Lung (tissue), 12 donors: ENCODE results near the gene CAMK2B. TPM values are rescaled to one million over a fixed set of nuclear protein-coding genes. Genes with fewer than 3 reads are reported as not detected.

Experiments
- ATAC-seq: fragments of 200-7000 bp; cut with Tn5 transposase; one replicate; pipeline ENCODE4 v1.9.1; 2020; ENCODE audit warnings: moderate number of reproducible peaks; ENCODE audit not compliant: insufficient read depth, low FRiP score
- DNase-seq, 3 donors: peaks; one replicate each; pipeline ENCODE4 v3.0.0-alpha.2; 2013 to 2017
- H3K27ac ChIP-seq, 2 donors: one replicate each; pipeline ENCODE4 v1.5.1; 2013; ENCODE audit warnings: mild to moderate bottlenecking in 2 of 2, moderate library complexity in 2 of 2, control low read depth in 1 of 2, inconsistent platforms in 1 of 2, low read depth in 1 of 2, low read length in 1 of 2
- H3K27me3 ChIP-seq, 3 donors: one replicate each; pipeline ENCODE4 v1.5.1; 2013; ENCODE audit warnings: low read length in 2 of 3; ENCODE audit not compliant: control insufficient read depth in 3 of 3, insufficient read depth in 3 of 3
- H3K36me3 ChIP-seq, 4 donors: one replicate each; pipeline ENCODE4 v1.5.1; 2013; ENCODE audit warnings: low read length in 4 of 4, mild to moderate bottlenecking in 1 of 4, moderate library complexity in 1 of 4; ENCODE audit not compliant: control insufficient read depth in 4 of 4, insufficient read depth in 4 of 4
- H3K4me1 ChIP-seq, 5 donors: one replicate each; pipeline ENCODE4 v1.5.1; 2013; ENCODE audit warnings: low read length in 5 of 5, mild to moderate bottlenecking in 2 of 5, moderate library complexity in 1 of 5; ENCODE audit not compliant: control insufficient read depth in 5 of 5, insufficient read depth in 5 of 5
- H3K4me3 ChIP-seq: one replicate; pipeline ENCODE4 v1.5.1; 2013; ENCODE audit warnings: mild to moderate bottlenecking, control low read depth, moderate library complexity
- H3K9ac ChIP-seq, 2 donors: one replicate each; pipeline ENCODE4 v1.5.1; 2013; ENCODE audit warnings: low read length in 2 of 2, control low read depth in 1 of 2; ENCODE audit not compliant: insufficient read depth in 1 of 2
- H3K9me3 ChIP-seq, 4 donors: one replicate each; pipeline ENCODE4 v1.5.1; 2013; ENCODE audit warnings: low read length in 3 of 4, mild to moderate bottlenecking in 1 of 4, moderate library complexity in 1 of 4; ENCODE audit not compliant: control insufficient read depth in 4 of 4, insufficient read depth in 3 of 4
- WGBS, 2 donors: extraction: QIAGEN DNeasy Blood & Tissue Kit; methylation state at CpG; one replicate each; pipeline ENCODE4 v1.1.7; 2013; 5-methylcytosine and 5-hydroxymethylcytosine counted together
- polyA plus RNA-seq, 2 donors: library from polyadenylated mRNA; stranded (reverse); fragments of 200-250 nt; gene quantifications; one replicate each; pipeline ENCODE4 v1.2.1, GENCODE V29; 2013
- total RNA-seq, 2 donors: library from RNA; depleted of rRNA in 1 of 2; stranded (reverse); fragments of >200 nt in 1 of 2; gene quantifications; one replicate each; pipeline ENCODE4 v1.2.1, GENCODE V29; 2014 to 2021
- TF ChIP-seq, protein P1 (sequence below): IDR thresholded peaks from 2 replicates; pipeline ENCODE4 v1.5.1; 2012; ENCODE audit warnings: mild to moderate bottlenecking; ENCODE audit errors: control extremely low read depth, extremely low read depth
- donor health status: control.
- donor health status: control.
- donor health status: Bipolar disorder and iron deficiency.
- donor health status: healthy.
- donor health status: DM: yes; HTN: yes; CAD: no.

CAMK2B gene
- total and polyA plus RNA-seq, 4 donors: 0.12 to 0.80 (median 0.33) TPM

DNA sequence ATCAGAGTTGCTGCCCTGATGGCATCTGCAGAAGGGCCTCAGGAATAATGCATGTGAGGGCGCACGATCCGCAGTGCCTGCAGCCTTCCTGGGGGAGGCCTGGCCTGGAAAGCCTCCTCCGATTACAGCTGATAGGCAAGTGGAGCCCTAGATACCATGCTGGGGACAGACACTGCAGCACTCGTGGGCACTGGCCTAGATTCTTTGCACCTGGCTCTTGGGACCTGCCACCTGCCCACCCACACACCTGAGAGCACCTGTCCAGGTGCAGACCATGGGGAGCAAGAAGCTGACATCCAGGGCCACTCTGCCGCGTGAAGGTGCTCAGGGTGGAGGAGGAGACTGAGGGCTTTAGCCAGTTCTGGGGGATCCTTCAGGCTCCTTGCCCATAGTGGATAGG, 109.9 kb downstream of the CAMK2B start:
- Histone ChIP-seq H3K4me3 (no peak overlapping the region), H3K36me3 (peaks cover 3 to 30% (median 12%) of the 10 kb centered on the region in 4 donors), H3K9me3 (peaks cover 0 to 14% (median 0%) of the 10 kb centered on the region in 4 donors), H3K4me1 (peaks cover 0 to 7% (median 0%) of the 10 kb centered on the region in 5 donors), H3K9ac (no peak overlapping the region), H3K27ac (no peak overlapping the region), H3K27me3 (no peaks in the 10 kb centered on the region)
- 91 to 97% methylated on average over 7 of the region's 7 CpGs for WGBS, 2 donors
- TF ChIP-seq, protein P1, sequence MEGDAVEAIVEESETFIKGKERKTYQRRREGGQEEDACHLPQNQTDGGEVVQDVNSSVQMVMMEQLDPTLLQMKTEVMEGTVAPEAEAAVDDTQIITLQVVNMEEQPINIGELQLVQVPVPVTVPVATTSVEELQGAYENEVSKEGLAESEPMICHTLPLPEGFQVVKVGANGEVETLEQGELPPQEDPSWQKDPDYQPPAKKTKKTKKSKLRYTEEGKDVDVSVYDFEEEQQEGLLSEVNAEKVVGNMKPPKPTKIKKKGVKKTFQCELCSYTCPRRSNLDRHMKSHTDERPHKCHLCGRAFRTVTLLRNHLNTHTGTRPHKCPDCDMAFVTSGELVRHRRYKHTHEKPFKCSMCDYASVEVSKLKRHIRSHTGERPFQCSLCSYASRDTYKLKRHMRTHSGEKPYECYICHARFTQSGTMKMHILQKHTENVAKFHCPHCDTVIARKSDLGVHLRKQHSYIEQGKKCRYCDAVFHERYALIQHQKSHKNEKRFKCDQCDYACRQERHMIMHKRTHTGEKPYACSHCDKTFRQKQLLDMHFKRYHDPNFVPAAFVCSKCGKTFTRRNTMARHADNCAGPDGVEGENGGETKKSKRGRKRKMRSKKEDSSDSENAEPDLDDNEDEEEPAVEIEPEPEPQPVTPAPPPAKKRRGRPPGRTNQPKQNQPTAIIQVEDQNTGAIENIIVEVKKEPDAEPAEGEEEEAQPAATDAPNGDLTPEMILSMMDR: no peak
- no peak for ATAC-seq
- no peak for DNase-seq

DNA sequence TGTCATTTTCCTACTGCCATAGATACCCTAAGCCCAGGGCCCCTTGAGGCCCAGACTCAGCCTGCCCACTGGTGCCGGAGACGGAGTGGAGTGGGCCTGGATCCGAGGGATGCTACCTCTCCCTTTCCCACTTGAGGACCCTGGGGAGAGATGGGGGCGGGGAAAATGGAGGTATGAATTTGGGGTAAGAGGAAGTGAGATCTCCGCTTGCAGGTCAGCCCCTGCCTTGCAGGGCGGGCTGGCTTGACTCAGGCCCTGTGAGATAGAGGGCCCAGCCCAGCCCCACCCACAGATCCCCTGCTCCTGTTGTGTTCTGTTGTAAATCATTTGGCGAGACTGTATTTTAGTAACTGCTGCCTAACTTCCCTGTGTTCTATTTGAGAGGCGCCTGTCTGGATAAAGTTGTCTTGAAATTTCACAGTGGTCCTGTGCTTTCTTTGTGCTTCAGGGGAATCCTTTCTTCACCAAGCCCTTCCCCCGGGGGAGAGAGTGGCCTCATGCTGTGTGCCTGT, 111.5 kb downstream of the CAMK2B start:
- no peak overlapping the region for H3K27ac ChIP-seq
- H3K4me3 ChIP-seq: no peak overlapping the region
- H3K27me3 ChIP-seq: no peaks in the 10 kb centered on the region
- TF ChIP-seq, protein P1: no peak
- WGBS, 2 donors: 84 to 91% methylated on average over 9 of the region's 9 CpGs
- peaks cover 0 to 7% (median 0%) of the 10 kb centered on the region in 5 donors for H3K4me1 ChIP-seq
- no peak for ATAC-seq
- DNase-seq: no peak
- peaks cover 7 to 41% (median 20%) of the 10 kb centered on the region in 4 donors for H3K36me3 ChIP-seq
- peaks cover 0 to 7% (median 0%) of the 10 kb centered on the region in 4 donors for H3K9me3 ChIP-seq
- no peak overlapping the region for H3K9ac ChIP-seq

DNA sequence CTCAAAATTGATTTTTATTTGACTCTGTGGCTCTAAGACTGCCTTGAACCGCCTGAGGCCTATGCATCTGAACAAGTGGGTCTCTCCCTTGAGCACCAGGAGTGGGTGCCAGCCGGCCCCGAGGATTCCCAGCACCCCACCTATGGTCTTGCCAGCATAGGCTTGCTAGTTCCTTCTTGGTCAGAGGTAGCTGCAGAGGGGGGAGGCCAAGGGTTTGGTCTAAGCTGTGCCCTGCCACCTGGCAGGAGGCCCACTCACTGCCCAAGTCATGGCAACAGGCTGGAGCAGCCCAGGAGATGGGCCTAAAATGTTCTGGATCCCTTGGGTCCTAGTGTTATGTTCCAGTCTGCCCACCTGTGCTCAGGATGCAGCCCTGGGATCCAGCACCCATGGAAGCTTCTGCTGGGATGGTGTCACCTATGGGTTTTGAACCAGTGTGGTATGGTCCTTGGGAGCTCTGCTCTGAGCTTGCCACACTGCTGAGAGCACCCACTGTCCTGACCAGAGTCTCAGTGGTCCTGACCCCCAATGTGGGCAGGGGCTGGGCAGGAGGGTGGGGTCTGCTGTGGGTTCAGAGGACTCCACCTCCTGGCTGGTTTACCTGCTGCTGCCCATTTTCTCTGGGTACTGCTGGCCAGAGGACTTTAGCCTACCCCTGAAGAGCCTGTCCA, 112.1 kb downstream of the CAMK2B start:
- no peak for DNase-seq
- TF ChIP-seq, protein P1: no peak
- no peak overlapping the region for H3K4me3 ChIP-seq

More for the DNA sequence above, 112.1 kb downstream of the CAMK2B start:
- no peak for ATAC-seq
- Histone ChIP-seq H3K9ac (no peak overlapping the region), H3K27ac (no peak overlapping the region), H3K36me3 (peaks cover 13 to 47% (median 22%) of the 10 kb centered on the region in 4 donors), H3K9me3 (peaks cover 0 to 1% (median 0%) of the 10 kb centered on the region in 4 donors), H3K4me1 (peaks cover 0 to 7% (median 0%) of the 10 kb centered on the region in 5 donors), H3K27me3 (no peaks in the 10 kb centered on the region)
- 92 to 100% methylated on average over 3 of the region's 3 CpGs for WGBS, 2 donors
